HG03025 (cell line): ENCODE data around the gene ZNF511.
"Not testable (repeated sequence)": the region's sequence is repeated elsewhere in the genome, so short reads cannot be mapped to it uniquely, and the experiment has no call there.

Experiments
- ATAC-seq: cut with Tn5 transposase; IDR thresholded peaks from one replicate; pipeline ENCODE4 v1.9.1; 2021; ENCODE audit warnings: mild to moderate bottlenecking, moderate library complexity; ENCODE audit not compliant: unreplicated experiment, low FRiP score

The ZNF511 gene

DNA sequence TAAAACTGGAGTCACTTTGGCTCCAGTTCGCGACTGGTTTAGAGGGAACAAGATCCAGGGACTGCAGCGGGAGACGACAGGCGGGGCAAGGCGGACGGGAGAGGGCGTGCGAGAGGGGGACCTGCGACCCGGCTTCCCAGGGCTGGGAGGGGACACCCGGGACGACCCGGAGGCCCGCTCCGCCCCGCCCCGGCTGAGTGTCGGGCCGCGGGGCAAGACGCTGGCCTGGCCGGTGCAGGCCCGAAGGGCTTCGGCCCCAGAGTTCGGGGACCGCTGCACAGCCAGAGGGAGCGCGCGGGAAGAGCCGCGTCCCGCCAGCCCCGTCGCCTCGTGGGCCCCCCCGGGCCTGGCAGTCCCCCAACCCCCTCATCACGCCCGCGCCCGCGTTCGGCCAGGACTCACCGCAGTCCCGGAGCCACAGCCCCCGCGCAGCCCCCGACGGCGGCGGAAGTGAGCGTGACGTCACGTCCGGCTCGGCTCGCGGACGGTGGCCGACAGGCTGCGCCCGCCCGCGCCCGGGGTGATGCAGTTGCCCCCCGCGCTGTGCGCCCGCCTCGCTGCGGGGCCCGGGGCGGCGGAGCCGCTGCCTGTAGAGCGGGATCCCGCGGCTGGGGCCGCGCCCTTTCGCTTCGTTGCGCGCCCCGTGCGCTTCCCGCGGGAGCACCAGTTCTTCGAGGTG is at the start of gene ZNF511, which contains the start of gene TUBGCP2:
Gene ZNF511, plus strand, starts transcription at position 494 of the 679 bp plus-strand sequence. Its CDS starts 30 bp downstream, at position 524.
Gene TUBGCP2, minus strand, starts transcription at position 452 of the 679 bp plus-strand sequence. CDS start 5,931 bp downstream, outside the sequence.
- peak; percentile 73 for ATAC-seq

GRCh38 chr10:133259602-133259989 is 49.1 kb upstream of the ZNF511 start:
- no peak for ATAC-seq

GRCh38 chr10:133260895-133261725 is 47.6 kb upstream of the ZNF511 start:
- peak; percentile 37 for ATAC-seq

GRCh38 chr10:133261726-133262325 is 46.9 kb upstream of the ZNF511 start:
- peak; percentile 45 for ATAC-seq

DNA sequence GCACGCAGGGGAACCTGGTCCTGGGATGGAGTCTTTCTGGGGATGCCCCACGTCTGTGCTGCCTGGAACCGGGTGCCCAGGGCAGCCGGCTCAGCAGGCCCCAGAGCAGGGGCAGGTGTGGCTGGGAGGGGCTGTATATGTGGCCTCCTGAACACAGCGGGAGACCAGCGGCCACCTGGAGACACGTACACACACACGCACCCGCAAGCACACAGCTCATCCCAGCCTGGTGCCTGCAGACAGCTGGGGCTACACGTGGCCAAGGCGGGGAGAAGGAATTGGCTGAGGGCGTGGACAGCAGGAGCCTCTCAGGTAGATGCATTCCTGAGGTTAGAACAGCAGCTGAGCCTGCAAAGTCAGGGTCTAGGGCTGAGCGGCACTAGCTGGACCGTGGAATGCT is 46.0 kb upstream of the ZNF511 start:
- no peak for ATAC-seq

DNA sequence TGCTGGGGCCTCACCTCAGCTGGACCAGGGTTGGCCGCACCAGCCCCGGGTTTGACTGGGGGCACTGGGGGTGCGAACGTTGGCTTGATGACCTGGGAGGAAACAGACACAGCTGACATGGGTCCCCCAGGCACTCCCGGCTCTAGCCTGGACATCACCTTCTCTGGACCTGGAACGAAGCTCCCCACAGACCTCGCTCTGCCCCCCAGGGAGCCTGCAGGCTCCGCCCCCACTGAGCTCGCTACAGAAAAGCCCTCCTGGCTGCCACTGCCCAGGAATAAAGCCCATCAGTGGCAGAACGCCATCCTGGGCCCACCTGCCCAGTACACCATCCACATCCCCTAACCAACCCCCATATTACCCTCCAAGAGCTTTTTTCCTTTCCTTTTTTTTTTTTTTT is 45.0 kb upstream of the ZNF511 start:
- no peak for ATAC-seq

DNA sequence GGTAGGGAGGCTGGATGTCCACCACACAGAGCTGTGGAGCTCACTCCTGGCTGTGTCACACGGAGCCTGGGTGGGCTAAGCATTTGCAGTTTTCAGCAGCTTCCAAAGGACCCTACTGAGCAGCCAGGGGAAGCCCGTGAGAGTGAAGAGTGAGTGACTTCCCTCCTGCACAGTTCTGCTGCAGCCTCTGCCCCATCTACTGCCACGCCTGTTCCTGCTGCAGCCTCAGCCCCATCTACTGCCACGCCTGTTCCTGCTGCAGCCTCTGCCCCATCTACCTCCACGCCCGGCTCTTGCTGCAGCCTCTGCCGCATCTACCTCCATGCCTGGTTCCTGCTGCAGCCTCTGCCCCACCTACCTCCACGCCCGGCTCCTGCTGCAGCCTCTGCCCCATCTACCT is 44.3 kb upstream of the ZNF511 start:
- no peak for ATAC-seq

DNA sequence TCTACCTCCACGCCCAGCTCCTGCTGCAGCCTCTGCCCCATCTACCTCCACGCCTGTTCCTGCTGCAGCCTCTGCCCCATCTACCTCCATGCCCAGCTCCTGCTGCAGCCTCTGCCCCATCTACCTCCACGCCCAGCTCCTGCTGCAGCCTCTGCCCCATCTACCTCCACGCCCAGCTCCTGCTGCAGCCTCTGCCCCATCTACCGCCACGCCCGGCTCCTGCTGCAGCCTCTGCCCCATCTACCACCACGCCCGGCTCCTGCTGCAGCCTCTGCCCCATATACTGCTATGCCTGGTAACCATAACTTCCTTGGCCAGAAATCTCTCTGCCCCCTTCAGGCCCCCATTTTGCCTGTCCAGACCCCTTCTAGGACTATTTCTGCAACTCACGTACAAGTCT is 43.7 kb upstream of the ZNF511 start:
- ATAC-seq = not testable (repeated sequence)

- ATAC-seq = no peak
These were observed 42.5 kb upstream of the ZNF511 start for GRCh38 chr10:133266056-133266795.

DNA sequence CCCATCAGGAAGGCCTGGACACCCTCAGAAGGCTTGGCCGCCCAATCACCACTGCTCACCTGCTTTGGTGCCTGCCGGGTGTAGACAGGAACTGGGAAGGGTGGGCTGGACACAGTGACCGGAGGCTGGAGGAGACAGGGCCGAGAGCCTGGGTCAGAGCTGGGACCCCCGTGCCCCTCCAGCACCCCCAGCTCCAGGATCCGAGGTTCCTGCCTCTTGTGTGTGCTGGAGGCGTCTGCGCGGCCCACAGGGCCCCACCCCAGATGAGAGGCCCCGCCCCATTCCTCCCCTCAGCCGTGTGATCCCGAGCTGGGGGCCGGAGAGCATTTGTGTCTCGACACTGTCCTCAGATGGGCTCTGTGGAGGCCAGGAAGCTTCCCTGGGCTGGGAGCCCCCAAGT is 41.4 kb upstream of the ZNF511 start:
- no peak for ATAC-seq

DNA sequence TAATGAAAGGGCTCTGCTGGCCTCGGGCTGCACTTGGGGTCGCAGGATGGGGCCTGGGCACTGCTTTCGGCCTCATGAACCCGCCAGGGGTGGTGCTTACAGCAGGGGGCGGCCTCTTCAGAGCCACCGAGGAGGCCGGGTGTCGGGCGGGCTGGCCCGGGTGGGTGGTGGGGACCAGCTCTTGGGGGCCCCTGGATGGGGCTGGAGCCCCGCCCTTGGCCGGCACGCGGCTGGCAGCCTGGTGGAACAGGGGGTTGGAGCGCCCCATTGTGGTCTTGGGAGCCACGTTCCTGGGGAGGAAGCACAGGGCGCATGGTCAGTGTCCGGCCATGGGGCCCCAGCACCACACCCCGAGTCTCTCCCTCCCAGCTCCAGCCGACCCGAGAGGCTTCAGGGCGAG is 40.9 kb upstream of the ZNF511 start:
- no peak for ATAC-seq

DNA sequence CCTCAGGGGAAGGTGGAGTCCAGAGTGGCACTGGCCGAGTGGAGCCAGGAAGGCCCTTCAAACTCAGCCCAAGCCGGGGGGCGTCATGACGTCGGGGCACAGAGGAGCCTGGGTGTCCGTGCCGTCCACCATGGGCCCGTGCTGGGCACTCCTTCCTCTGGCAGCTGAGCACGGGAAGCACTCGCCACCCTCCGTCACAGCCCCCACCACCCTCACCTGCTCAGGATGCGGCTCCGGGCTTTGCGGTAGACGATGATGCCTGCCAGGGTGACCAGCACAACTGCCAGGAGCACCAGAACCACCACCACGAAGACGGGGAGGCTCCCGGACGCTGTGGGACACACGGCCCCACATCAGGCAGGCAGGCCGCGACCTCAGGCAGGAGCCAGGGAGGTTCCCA is 40.2 kb upstream of the ZNF511 start:
- no peak for ATAC-seq

DNA sequence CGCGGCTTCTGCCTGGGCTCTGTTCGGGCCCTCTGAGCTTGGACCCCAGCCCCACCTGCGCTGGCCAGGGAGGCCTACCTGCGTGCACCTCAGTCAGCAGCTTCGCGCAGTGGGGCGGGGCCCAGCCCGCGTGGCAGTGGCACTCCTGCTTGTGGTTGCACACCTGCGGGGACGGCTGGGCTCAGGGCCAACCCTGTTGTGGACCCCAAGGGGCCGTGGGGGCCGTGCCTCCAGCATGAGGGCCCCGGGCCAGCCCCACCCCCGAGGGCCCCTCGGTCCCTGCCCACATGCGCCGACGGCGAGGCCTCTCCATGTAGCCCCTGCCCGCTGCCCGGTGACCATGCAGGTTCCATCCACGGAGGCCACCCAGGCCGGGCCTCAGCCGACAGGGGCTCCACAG is 39.3 kb upstream of the ZNF511 start:
- no peak for ATAC-seq

DNA sequence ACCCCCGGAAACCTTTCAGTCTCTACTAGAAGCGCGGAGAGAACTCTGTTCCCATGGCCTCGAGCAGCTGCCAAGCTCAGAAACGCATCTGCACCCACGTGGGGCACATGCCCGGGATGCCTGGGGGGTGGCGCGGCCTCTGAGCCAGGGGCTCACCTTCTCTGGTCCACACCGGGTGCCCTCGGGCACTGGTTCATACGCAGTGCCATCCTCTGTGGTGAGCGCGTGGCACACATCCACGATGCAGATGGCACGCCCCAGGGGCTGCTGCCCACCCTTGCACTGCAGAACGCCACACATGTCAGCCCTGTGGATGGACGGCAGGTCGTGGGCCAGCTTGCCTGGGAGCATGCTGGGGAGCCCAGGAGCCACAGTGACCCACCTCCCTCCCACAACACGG is 38.5 kb upstream of the ZNF511 start:
- no peak for ATAC-seq

DNA sequence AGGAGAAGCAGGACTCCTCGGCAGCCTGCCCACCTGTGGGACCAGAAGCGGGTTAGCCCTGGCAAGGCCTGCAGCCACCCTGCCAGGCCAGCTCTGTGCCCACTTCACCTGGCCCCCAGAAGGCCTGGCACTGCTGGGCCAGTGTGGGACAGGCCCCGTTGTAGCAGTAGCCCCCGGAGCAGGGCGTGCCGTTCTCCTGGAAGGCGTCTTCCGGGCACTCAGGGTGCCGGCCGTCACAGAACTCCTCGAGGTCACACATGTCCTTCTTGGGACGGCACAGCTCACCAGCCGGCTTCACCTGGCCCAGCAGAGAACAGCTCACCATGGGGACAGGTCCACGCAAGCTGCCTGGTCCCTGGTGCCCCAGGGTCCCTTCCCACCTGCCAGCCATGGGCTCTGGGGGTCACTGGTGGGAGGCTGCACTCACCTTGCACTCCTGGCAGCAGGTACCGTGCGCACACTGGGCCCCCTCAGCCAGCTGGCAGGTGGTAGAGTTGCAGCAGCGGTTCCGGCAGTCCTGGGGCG is 37.9 kb upstream of the ZNF511 start:
- no peak for ATAC-seq

GRCh38 chr10:133271521-133272300 is 37.0 kb upstream of the ZNF511 start:
- ATAC-seq = no peak

DNA sequence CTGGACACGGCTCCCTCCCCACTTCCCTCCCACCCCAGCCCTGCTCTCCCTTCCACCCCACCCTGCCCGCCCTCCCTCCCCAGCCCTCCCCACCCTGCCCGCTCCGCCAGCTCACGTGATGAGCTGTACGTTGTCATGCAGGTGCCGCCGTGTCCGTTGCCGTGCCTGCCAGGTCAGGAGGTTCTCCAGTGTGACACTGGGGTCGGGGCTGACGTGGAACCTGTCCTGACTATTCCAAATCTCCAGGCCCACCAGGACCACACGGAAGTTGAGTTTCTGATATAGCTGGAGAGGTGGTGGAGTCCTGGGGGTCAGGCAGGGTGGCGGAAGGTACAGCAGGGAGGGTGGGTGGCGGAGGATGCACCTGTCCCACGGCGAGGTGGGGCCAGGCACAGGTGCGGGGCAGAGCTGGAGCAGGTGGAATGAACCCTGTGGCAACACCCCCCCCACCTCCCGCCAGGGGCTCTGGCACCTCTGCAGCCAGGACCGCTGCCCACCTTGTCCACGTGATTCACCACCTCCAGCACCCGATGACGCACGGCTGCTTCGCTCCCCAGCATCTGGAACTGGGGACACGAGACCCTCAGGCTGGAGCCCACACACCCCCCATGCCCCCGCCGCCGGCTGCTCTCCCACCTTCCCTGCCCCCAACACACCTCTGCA is 36.3 kb upstream of the ZNF511 start:
- ATAC-seq = no peak

DNA sequence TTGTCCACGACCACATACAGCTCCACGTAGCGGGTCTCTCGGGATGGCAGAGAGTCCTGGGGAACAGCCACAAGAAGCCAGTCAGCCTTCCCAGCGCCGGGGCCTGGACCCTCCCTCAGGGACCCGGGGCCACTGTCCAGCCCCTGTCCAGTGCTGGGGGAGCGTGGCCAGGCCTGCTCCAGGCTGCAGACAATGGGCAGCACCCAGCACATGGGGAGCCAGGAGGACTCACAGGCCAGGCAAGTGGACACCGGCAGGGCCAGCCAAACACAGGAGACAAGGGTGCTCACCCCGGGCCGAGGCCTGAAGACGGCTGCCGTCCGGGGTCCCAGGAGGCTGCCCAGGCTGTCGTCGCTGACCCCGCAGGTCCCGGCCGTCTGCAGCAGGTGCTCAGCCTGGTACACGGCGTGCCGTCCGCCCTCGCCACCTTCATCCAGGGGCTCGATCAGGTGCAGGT is 35.7 kb upstream of the ZNF511 start:
- no peak for ATAC-seq

GRCh38 chr10:133273534-133274143 is 35.1 kb upstream of the ZNF511 start:
- ATAC-seq = no peak
